Calu3 (cell line): ENCODE results near the gene SNRNP200. TPM values are rescaled to one million over a fixed set of nuclear protein-coding genes. Genes with fewer than 3 reads are reported as not detected.

Experiments used
- BruUV-seq: library from RNA; stranded (reverse); fragments of 400-500 nt; replicated peaks from 2 replicates; lab custom pipeline; 2021; lab: Mats Ljungman, UMichigan
- CTCF ChIA-PET: fragments of 300-600 bp; sonication (Branson Sonifier 250); formaldehyde crosslinking; loops from one replicate; lab custom pipeline; 2022; ENCODE audit warnings: antibody characterized with exemption; lab: Charles Lee
- DNase-seq: peaks from one replicate; pipeline ENCODE4 v3.0.0; 2022
- H3K27ac Mint-ChIP-seq: one replicate; pipeline ENCODE4 v1.8.0; 2022; ENCODE audit warnings: mixed read lengths; ENCODE audit not compliant: unreplicated experiment
- H3K27me3 Mint-ChIP-seq: one replicate; pipeline ENCODE4 v1.8.0; 2022; ENCODE audit warnings: mixed read lengths; ENCODE audit not compliant: unreplicated experiment
- H3K36me3 Mint-ChIP-seq: one replicate; pipeline ENCODE4 v1.8.0; 2022; ENCODE audit warnings: mild to moderate bottlenecking, moderate library complexity, mixed read lengths; ENCODE audit not compliant: insufficient read depth, unreplicated experiment
- H3K4me1 Mint-ChIP-seq: one replicate; pipeline ENCODE4 v1.8.0; 2022; ENCODE audit warnings: mild to moderate bottlenecking, low read depth, mixed read lengths; ENCODE audit not compliant: unreplicated experiment
- H3K4me3 Mint-ChIP-seq: one replicate; pipeline ENCODE4 v1.8.0; 2022; ENCODE audit warnings: mild to moderate bottlenecking, low read depth, moderate library complexity, mixed read lengths; ENCODE audit not compliant: unreplicated experiment
- H3K9me3 Mint-ChIP-seq: one replicate; pipeline ENCODE4 v1.8.0; 2022; ENCODE audit warnings: low read depth, mixed read lengths; ENCODE audit not compliant: unreplicated experiment
- intact Hi-C: fragments of 100-400 bp; cut with micrococcal nuclease; formaldehyde crosslinking; loops from one replicate; pipeline ENCODE4 v1.10.0; 2022; ENCODE audit not compliant: unreplicated experiment
- total RNA-seq: library from RNA; stranded (reverse); gene quantifications from 2 replicates; pipeline ENCODE4 v1.2.3, GENCODE V29; 2022
- TF ChIP-seq, protein P1 (sequence below): fragments of 200-600 bp; IDR thresholded peaks from one replicate; pipeline ENCODE4 v1.8.0; 2022; ENCODE audit warnings: antibody characterized with exemption; ENCODE audit not compliant: unreplicated experiment

The SNRNP200 gene
- total RNA-seq, 1 experiment from 2014 or later, result 140 TPM

DNA sequence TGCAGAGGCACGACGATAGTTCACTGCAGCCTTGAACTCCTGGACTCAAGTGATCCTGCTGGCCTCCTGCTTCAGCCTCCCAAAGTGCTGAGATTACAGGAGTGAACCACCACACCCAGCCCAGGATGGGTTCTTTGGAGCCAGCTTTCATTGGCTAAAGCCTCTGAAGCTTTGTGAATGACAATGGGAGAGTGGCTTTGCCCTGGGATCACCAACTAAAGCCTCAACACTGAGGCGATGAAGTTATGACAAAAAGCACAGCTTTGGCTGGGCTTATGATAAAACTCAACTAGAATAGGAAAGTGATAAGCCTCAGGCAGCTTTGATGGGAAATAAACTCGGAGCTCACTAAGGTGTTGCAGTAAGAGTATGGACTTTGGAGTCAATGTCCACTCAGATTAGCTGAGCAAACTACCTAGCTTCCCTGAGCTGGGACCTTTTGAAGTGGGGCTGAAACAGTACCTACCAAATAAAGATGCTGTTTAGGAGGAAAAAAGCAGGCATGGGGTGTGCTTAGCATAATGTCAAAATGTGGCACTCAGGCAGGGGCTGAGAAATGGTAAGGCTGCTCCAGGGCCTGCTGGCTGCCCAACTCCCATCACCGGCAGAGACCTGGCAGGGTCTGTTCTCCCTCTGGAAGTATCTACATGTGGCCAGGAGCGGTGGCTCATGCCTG is 43.9 kb downstream of the SNRNP200 start:
- no peak overlapping the region for H3K4me3 Mint-ChIP-seq
- no peak for DNase-seq
- TF ChIP-seq, protein P1, sequence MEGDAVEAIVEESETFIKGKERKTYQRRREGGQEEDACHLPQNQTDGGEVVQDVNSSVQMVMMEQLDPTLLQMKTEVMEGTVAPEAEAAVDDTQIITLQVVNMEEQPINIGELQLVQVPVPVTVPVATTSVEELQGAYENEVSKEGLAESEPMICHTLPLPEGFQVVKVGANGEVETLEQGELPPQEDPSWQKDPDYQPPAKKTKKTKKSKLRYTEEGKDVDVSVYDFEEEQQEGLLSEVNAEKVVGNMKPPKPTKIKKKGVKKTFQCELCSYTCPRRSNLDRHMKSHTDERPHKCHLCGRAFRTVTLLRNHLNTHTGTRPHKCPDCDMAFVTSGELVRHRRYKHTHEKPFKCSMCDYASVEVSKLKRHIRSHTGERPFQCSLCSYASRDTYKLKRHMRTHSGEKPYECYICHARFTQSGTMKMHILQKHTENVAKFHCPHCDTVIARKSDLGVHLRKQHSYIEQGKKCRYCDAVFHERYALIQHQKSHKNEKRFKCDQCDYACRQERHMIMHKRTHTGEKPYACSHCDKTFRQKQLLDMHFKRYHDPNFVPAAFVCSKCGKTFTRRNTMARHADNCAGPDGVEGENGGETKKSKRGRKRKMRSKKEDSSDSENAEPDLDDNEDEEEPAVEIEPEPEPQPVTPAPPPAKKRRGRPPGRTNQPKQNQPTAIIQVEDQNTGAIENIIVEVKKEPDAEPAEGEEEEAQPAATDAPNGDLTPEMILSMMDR, result no peak
- H3K27me3 Mint-ChIP-seq, result no peaks in the 10 kb centered on the region
- no peak overlapping the region for H3K27ac Mint-ChIP-seq
- CTCF ChIA-PET, result interaction anchor here (0.6 to 2.4 kb wide), 4 partner anchors 9 to 269 kb away, joined by 4 to 9 read pairs (median 5); partner anchors contain the start of gene NCAPH
- BruUV-seq, result no TSS peak
- peaks cover 27% of the 10 kb centered on the region for H3K36me3 Mint-ChIP-seq
- no peaks in the 10 kb centered on the region for H3K9me3 Mint-ChIP-seq
- intact Hi-C loops, result loop anchor here (2.0 to 10.0 kb wide), 4 partner anchors 53 to 267 kb away; partner anchors contain the start of genes ANKRD36C, ASTL and STARD7
- peaks cover 33% of the 10 kb centered on the region for H3K4me1 Mint-ChIP-seq

DNA sequence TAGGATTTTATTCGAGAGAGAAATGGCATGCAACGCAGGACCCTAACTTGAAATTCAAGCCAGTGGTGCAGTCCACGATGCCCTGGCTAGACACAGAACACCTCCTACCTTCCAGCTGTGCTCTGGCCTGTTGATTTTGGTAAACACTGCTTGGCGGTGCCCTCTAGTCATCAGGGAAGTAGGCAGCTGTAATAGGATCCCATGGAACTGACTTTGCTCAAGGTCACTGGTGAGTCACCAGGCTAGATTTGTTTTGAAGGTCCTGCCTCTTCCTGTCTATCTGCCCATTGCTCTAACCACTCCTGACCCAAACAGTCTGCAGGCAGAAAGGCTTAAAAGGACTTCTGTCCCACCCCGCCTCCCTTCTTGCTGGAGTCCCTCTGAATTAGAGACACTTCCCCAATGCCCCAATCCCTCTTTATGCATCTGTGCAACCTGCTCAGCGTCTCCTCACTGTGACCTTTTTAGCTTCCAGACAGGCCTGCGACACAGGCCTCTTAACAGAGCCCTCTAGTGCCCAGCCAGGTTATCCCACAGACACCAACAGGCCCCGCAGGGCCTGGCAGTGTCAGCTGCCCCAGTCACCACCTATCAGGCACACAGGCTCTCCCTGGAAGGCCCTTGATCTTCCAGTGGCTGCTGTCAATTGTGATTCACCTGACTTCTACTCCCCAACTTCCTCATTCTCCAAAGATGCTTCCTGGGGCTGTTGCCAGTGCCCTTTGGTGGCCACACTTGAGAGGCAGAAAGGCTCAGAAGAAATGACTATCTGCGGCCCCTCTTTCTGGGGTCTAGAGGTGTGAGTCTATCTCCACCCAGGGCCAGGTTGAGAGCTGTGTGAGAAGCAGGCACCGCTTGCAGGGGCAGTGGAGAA is 44.7 kb downstream of the SNRNP200 start:
- H3K4me3 Mint-ChIP-seq, result peak overlapping the region; percentile 49
- no TSS peak for BruUV-seq
- no peaks in the 10 kb centered on the region for H3K27me3 Mint-ChIP-seq
- peaks cover 19% of the 10 kb centered on the region for H3K36me3 Mint-ChIP-seq
- peak overlapping the region; percentile 83 for H3K27ac Mint-ChIP-seq
- CTCF ChIA-PET, result interaction anchor here (0.7 to 2.4 kb wide), 3 partner anchors 75 to 268 kb away, joined by 4 to 9 read pairs (median 5); partner anchors contain the start of gene NCAPH
- peaks cover 33% of the 10 kb centered on the region for H3K4me1 Mint-ChIP-seq
- no peaks in the 10 kb centered on the region for H3K9me3 Mint-ChIP-seq
- intact Hi-C loops, result loop anchor here (2.0 to 10.0 kb wide), 4 partner anchors 52 to 266 kb away; partner anchors contain the start of genes ANKRD36C, ASTL and STARD7
- DNase-seq, result peak; percentile 71
- TF ChIP-seq, protein P1, result peak; percentile 32

DNA sequence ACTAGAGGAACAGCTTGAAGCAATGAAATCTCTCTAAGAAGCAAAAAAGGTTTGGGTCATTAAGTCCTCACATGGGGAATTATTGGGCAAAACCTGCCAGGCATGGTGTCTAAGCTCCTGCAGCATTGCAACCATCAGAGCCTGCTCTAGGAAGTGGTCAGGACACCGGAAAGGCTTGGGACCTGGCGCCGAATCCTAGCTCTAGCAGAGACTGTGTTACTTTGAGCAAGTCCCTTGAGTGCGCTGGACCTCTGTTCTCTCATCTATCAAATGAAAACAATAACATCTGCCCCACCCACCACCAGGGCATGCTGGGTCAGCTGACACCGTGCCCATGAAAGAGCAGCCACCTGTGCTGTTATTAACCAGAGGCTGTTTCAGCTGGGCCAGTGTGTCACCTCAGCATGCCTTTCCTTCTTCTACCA is 45.8 kb downstream of the SNRNP200 start:
- Mint-ChIP-seq H3K4me1 (peaks cover 29% of the 10 kb centered on the region), H3K36me3 (peaks cover 8% of the 10 kb centered on the region), H3K4me3 (peak overlapping the region; percentile 49), H3K27me3 (no peaks in the 10 kb centered on the region), H3K27ac (no peak overlapping the region), H3K9me3 (no peaks in the 10 kb centered on the region)
- DNase-seq, result peak; percentile 17
- CTCF ChIA-PET, result interaction anchor here (2.4 kb wide), 1 partner anchor 267 kb away, joined by 9 read pairs; no protein-coding TSS in a partner anchor
- intact Hi-C loops, result no loop called here
- no TSS peak for BruUV-seq
- TF ChIP-seq, protein P1, result no peak
